Heart right ventricle (tissue), 16 donors: ENCODE results near the gene HDAC8. TPM values are rescaled to one million over a fixed set of nuclear protein-coding genes. Genes with fewer than 3 reads are reported as not detected.
A peak's percentile ranks its signal among the peaks of the same experiment; 100 is the strongest.

Experiments used
- ATAC-seq, 8 donors: fragments of 200-7000 bp; cut with Tn5 transposase; one replicate each; pipeline ENCODE4 v1.9.1; 2020; ENCODE audit warnings: mild to moderate bottlenecking in 8 of 8, moderate library complexity in 8 of 8, moderate number of reproducible peaks in 1 of 8
- DNase-seq, 2 donors: peaks; one replicate each; pipeline ENCODE4 v3.0.0-alpha.2; 2020
- H3K27ac ChIP-seq, 10 donors: fragments of 200-600 bp; sonication (generic) in 2 of 10; one replicate each; pipeline versions ENCODE4 v1.5.0 to v1.8.0; 2020 to 2022; ENCODE audit warnings: mild to moderate bottlenecking in 3 of 10
- H3K27me3 ChIP-seq, 7 donors: fragments of 200-600 bp; one replicate each; pipeline ENCODE4 v1.8.0; 2021 to 2022; ENCODE audit warnings: mild to moderate bottlenecking in 2 of 7
- H3K36me3 ChIP-seq, 9 donors: fragments of 200-600 bp; sonication (generic) in 1 of 9; one replicate each; pipeline versions ENCODE4 v1.5.0 to v1.8.0; 2020 to 2022; ENCODE audit warnings: mild to moderate bottlenecking in 2 of 9
- H3K4me1 ChIP-seq, 9 donors: fragments of 200-600 bp; sonication (generic) in 1 of 9; one replicate each; pipeline versions ENCODE4 v1.5.0 to v1.8.0; 2020 to 2022; ENCODE audit warnings: mild to moderate bottlenecking in 4 of 9
- H3K4me3 ChIP-seq, 10 donors: fragments of 200-600 bp; sonication (generic) in 2 of 10; one replicate each; pipeline versions ENCODE4 v1.5.0 to v1.8.0; 2020 to 2022; ENCODE audit warnings: mild to moderate bottlenecking in 7 of 10, moderate library complexity in 2 of 10
- H3K9me3 ChIP-seq, 11 donors: fragments of 200-600 bp in 10 of 11; sonication (generic) in 2 of 11; one replicate each; pipeline versions ENCODE4 v1.5.0 to v1.8.0; 2013 to 2022; ENCODE audit warnings: mild to moderate bottlenecking in 2 of 11, control low read depth in 1 of 11, moderate library complexity in 1 of 11
- WGBS, 2 donors: extraction: QIAGEN DNeasy Blood & Tissue Kit; methylation state at CpG; one replicate each; pipeline ENCODE4 v1.1.7; 2013; ENCODE audit warnings: inconsistent platforms in 1 of 2; 5-methylcytosine and 5-hydroxymethylcytosine counted together
- intact Hi-C, 10 donors: fragments of 100-400 bp; cut with DNase I; formaldehyde crosslinking; loops; one replicate each; pipeline versions ENCODE4 v1.11.1 to v1.14.2; 2022
- polyA plus RNA-seq, 2 donors: library from polyadenylated mRNA; stranded (reverse); fragments of 200-250 nt; gene quantifications; one replicate each; pipeline ENCODE4 v1.2.3, GENCODE V29; 2013
- total RNA-seq, 10 donors: library from RNA; stranded (reverse); fragmentation: NEBNext Ultra II Directional in 3 of 10; extraction: Animal tissue kit (Norgen Biotek cat#: 25700) in 3 of 10; gene quantifications; one replicate each; pipeline versions ENCODE4 v1.2.1 to v1.2.4, GENCODE V29; 2021 to 2023
- TF ChIP-seq, protein P1 (sequence below), 9 donors: fragments of 200-600 bp; sonication (generic) in 2 of 9; IDR thresholded peaks; one replicate each; pipeline versions ENCODE4 v1.5.0 to v1.8.0; 2021 to 2022; ENCODE audit warnings: antibody characterized with exemption in 9 of 9, mild to moderate bottlenecking in 5 of 9, moderate library complexity in 1 of 9
- donor health status: Arrhythmogenic right ventricular cardiomyopathy.
- donor health status: ischemic (EF 13 %, LVEDD 7.1; RV severe dilation, severe dysfunction).
- donor health status: healthy with polysubstance abuse.
- donor health status: DM: no; HTN: yes; CAD: no.
- donor health status: DM: no; HTN: no; CAD: no.
- donor health status: ischemic (EF 25% LVEDD 6.9; RV normal size, moderate dysfunction).
- donor health status: ischemic (EF 25% LVEDD 5.7; RV mildly dilated, moderate dysfunction).
- donor health status: healthy.
- donor health status: DM: yes; HTN: yes; CAD: no.
- donor health status: Ischemic cardiomyopathy.
- donor health status: ischemic (EF 35%, LVEDD 5.7; RV mildly dilated, moderate dysfunction).
- donor health status: nonischemic (EF 11% LVEDD 7.7; RV severe dilation, severe dysfunction).
- donor health status: DM: yes; HTN: yes; CAD: no.
- donor health status: PGD.
- donor health status: ischemic (EF 29% LVEDD 5.4; RV normal size, mild dysfunction).
- donor health status: nonischemic (EF 23%, LVEDD 6.1; RV moderate dilation, normal function).

The HDAC8 gene
- total and polyA plus RNA-seq, 12 donors, result 15.9 to 48.1 (median 19.5) TPM

DNA sequence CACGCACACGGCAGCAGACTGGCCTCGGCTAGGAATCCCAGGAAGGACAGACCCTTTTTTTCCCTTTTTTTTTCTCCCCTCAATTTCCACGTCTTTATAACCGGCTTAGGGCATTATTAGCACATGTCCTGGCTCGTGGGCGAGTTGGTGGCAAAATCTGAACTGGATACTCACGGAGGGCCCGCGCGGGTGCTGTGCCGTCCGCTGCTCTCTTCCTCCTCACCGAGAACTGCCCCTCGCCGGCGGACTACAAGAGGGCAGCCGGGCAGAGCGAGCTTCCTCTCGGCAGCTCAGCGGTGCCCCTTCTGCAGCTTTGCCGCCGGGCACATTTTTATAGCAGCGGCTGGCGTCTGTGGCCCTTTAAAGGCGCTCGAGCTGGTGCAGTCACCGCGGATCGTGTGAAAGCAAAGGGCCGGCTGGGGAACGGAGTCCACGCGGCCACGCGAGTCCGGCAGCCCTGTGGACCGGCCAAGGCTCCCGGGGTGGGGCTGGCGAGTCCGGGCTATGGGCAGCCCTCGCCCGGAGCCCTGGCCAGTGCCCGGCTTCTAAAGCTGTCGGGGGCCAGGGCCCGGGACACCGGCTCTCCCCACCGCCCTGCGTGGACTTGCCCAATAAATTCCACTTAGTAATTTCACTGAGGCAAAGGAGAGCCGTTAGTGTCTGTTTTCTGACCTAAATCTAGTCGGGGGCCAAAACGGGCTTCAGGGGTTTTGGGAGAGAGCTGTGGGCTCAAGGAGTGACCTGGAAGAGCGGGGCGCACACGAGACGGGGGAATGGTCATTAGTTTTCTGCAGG, 265.6 kb downstream of the HDAC8 start:
- WGBS, 2 donors, result 1% methylated on average over 37 to 55 of the region's 56 CpGs

DNA sequence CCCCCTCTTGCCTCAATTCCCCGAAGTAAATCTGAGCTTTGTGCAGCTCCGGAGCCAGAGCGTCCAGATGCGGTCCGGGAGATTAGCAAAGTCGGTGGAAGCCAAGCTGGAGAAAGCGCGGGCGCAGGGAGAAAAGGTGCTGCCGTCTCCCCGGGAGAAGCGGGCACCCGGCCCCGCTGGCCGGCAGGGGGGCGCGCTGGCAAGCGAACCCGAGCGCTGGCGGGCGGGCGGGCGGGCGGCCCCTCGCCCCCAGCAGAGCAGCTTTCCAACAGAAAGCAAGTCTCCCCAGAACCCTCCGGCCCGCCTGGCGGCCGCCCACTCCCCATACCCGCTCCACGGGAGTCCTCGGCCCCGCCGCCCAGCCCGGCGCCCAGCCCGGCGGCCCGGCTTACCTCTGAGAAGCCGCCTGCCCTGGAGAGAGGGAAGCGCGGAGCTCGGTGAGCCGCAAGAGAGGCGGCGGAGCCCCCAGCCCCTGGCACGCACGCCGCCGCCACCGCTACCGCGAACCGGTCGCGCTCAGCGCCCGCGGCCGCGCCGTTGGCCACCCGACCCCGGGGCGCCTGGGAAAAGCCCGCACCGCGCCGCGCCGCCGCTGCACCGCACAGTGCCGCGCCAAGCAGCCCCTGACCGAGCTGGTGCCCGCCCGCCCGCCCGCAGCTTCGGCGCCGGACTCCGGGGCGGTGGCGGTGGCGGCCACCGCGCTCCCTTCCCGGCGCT, 266.4 kb downstream of the HDAC8 start:
- Histone ChIP-seq H3K36me3 (no peaks in the 10 kb centered on the region), H3K27ac (no peak overlapping the region), H3K9me3 (no peaks in the 10 kb centered on the region), H3K4me3 (peak overlapping the region; percentile 38 to 66 (median 55)), H3K4me1 (peaks cover 0 to 37% (median 19%) of the 10 kb centered on the region in 9 donors), H3K27me3 (peaks cover 0 to 99% (median 0%) of the 10 kb centered on the region in 7 donors)
- TF ChIP-seq, protein P1, sequence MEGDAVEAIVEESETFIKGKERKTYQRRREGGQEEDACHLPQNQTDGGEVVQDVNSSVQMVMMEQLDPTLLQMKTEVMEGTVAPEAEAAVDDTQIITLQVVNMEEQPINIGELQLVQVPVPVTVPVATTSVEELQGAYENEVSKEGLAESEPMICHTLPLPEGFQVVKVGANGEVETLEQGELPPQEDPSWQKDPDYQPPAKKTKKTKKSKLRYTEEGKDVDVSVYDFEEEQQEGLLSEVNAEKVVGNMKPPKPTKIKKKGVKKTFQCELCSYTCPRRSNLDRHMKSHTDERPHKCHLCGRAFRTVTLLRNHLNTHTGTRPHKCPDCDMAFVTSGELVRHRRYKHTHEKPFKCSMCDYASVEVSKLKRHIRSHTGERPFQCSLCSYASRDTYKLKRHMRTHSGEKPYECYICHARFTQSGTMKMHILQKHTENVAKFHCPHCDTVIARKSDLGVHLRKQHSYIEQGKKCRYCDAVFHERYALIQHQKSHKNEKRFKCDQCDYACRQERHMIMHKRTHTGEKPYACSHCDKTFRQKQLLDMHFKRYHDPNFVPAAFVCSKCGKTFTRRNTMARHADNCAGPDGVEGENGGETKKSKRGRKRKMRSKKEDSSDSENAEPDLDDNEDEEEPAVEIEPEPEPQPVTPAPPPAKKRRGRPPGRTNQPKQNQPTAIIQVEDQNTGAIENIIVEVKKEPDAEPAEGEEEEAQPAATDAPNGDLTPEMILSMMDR (IDR thresholded peaks at IDR 0.05), result no peak
- ATAC-seq, result no peak
- intact Hi-C loops, result loop anchor here in 3 of 10 donors (5.0 to 10.0 kb wide), 2 partner anchors 231 to 239 kb away; no protein-coding TSS in a partner anchor
- WGBS, 2 donors, result 1 to 3% methylated on average over 6 to 88 of the region's 92 CpGs
- DNase-seq, result no peak

More for the DNA sequence above, 265.6 kb downstream of the HDAC8 start:
- intact Hi-C loops, result loop anchor here in 3 of 10 donors (5.0 to 10.0 kb wide), 2 partner anchors 230 to 238 kb away; no protein-coding TSS in a partner anchor
- Histone ChIP-seq H3K4me3 (peak overlapping the region; percentile 38 to 66 (median 55)), H3K9me3 (no peaks in the 10 kb centered on the region), H3K36me3 (no peaks in the 10 kb centered on the region), H3K4me1 (peaks cover 0 to 37% (median 19%) of the 10 kb centered on the region in 9 donors), H3K27ac (no peak overlapping the region), H3K27me3 (peaks cover 0 to 99% (median 0%) of the 10 kb centered on the region in 7 donors)
- peak; percentile 70 to 85 (median 79) for ATAC-seq
- peak; percentile 40 to 43 for DNase-seq
- TF ChIP-seq, protein P1 (IDR thresholded peaks at IDR 0.05), result no peak

GRCh38 chrX:72305286-72306084, 267.2 kb downstream of the HDAC8 start, which contains the start of gene CITED1:
Gene CITED1 (minus strand): TSS chrX:72305914. CDS start chrX:72302869, 3,045 bp downstream.
- Histone ChIP-seq H3K4me3 (peak within 1 kb of the TSS; percentile 38 to 66 (median 55)), H3K9me3 (no peaks in the 10 kb centered on the region), H3K27ac (no peak within 1 kb of the TSS), H3K36me3 (no peaks in the 10 kb centered on the region), H3K4me1 (peaks cover 0 to 37% (median 19%) of the 10 kb centered on the region in 9 donors), H3K27me3 (peaks cover 0 to 99% (median 0%) of the 10 kb centered on the region in 7 donors)
- intact Hi-C loops, result loop anchor here in 3 of 10 donors (5.0 to 10.0 kb wide), 2 partner anchors 232 to 239 kb away; no protein-coding TSS in a partner anchor
- 1% methylated on average over 51 to 68 of the region's 68 CpGs for WGBS, 2 donors
- TF ChIP-seq, protein P1 (IDR thresholded peaks at IDR 0.05), result no peak
- DNase-seq (no peak), ATAC-seq (peak in 1 of 8 donors; percentile 19)
